GM12892 (cell line): ENCODE measurements around the gene DDRGK1.
"Not testable (repeated sequence)": the region's sequence is repeated elsewhere in the genome, so short reads cannot be mapped to it uniquely, and the experiment has no call there.

ENCODE experiments used
- DNase-seq: peaks from one replicate; pipeline ENCODE4 v3.0.0; 2011; ENCODE audit not compliant: insufficient read length
- FAIRE-seq: peaks from 2 replicates; lab custom pipeline; 2011; peaks lifted over from hg19 to GRCh38; lab: Jason Lieb, UNC
- POLR2A ChIP-seq: IDR thresholded peaks from 2 replicates; pipeline ENCODE4 v1.6.1; 2011; ENCODE audit warnings: low read depth, low read length, control low read depth
- POLR2AphosphoS5 ChIP-seq: IDR thresholded peaks from 2 replicates; pipeline ENCODE4 v1.6.1; 2011; ENCODE audit warnings: low read depth, low read length, control low read depth
- TAF1 ChIP-seq: IDR thresholded peaks from 2 replicates; pipeline ENCODE4 v1.6.1; 2011; ENCODE audit warnings: low read depth, mild to moderate bottlenecking, control low read depth, low read length, borderline replicate concordance

Gene DDRGK1

GRCh38 chr20:3223994-3224680, 19.7 kb upstream of the DDRGK1 start:
- FAIRE-seq (no peak), DNase-seq (no peak)
- TF ChIP-seq POLR2AphosphoS5 (no peak), TAF1 (no peak), POLR2A (no peak)

DNA sequence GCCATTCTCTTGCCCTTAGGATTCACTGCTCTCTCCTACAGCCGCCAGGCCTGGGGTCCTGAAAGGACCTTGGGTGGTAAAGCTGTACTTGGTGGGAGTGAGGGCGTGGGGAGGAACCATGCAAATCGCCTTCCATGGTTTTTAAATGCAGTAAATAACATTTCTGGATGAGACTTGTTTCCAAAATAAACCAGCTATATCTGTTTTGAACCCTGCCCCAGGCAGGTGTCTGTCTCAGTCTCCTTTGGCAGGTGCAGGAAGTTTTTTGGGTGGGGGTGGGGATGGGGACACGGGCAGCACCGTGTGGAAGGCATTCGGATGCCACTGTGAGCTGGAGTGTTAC, 19.1 kb upstream of the DDRGK1 start:
- DNase-seq = no peak
- TF ChIP-seq TAF1 (no peak), POLR2A (no peak), POLR2AphosphoS5 (no peak)
- FAIRE-seq = no peak

DNA sequence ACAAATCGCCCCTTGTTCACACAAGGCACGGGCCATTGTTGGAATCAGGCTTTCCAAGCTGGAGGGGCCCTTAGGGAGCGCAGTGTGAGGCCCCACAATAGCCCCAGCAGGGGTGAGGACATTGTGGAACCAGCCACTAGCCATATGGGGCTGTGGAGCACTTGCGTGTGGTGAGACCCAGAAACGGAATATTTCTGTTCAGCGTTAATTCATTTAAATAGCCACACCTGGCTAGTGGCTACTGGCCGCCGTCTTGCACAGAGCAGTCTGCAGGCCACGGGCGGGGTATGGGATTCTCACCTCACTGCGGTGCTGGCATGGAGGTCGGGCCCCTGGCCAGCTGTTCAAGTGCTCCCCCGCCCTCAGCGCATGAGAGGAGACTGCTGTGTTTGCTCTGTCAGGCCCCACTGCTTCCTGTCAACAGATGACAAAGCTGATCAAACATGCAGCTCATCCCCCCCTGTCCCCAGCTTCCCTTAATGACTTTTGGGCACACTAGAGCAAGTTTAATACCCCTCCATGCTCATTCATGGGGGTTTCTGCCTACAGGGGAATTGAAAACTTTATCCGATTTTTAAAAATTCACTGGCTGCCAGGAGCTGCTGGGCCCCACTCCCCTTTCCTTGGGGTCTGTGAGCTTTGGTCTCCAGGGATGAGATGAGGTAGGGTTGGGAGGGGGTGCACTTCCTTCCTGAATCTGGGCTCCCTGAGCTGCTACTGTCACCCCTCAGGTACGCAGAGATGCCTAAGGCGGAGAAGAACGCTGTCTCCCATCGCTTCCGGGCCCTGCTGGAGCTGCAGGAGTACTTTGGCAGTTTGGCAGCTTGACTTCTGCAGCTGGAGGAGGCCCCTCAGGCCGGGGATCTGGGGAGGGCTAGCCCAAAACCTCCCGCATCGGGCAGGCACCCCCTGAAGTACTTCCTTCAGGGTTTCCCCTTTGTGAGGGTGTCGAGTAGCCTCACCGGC, 18.4 kb upstream of the DDRGK1 start:
- FAIRE-seq = no peak
- DNase-seq = no peak
- TF ChIP-seq POLR2A (no peak), POLR2AphosphoS5 (no peak), TAF1 (no peak)

DNA sequence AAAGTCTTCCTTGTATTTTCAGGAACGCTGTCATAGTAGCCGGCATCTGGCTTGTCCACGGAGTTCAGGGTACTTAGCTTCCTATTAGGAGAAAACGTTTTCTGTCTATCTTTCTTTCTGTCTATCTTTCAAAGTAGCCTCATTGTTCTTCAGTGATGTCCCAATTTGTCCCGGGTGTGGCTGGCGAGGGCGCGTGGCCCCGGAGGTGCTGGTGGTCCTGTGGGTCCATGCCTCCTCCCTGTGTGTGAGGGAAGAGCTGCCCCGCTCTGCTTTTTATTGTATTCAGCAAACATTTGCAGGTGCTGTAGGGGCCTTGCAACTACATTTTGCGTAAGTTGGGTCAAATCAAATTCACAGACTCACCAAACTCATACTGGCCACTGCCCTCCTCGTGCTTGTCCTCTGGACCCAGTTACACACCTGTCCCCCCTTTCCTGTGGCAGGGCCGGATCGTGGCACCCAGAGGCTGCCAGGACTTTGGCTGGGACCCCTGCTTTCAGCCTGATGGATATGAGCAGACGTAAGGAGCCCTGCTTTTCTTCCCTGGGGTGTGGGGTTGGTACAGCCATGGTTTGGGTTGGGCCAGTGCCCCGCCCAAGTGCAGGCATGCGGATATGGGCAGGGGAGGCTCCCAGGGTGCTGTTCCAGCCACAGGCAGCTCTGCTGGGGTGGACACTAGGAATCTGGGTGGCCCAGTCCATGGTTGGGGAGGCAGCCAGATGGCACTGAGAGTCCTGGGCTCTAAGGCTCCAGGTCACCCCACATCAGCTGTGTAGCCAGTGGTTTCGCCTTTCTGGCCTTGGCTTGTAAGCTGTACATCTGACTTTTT, 17.1 kb upstream of the DDRGK1 start:
- DNase-seq = no peak
- no peak for FAIRE-seq
- TF ChIP-seq POLR2A (no peak), POLR2AphosphoS5 (no peak), TAF1 (no peak)

DNA sequence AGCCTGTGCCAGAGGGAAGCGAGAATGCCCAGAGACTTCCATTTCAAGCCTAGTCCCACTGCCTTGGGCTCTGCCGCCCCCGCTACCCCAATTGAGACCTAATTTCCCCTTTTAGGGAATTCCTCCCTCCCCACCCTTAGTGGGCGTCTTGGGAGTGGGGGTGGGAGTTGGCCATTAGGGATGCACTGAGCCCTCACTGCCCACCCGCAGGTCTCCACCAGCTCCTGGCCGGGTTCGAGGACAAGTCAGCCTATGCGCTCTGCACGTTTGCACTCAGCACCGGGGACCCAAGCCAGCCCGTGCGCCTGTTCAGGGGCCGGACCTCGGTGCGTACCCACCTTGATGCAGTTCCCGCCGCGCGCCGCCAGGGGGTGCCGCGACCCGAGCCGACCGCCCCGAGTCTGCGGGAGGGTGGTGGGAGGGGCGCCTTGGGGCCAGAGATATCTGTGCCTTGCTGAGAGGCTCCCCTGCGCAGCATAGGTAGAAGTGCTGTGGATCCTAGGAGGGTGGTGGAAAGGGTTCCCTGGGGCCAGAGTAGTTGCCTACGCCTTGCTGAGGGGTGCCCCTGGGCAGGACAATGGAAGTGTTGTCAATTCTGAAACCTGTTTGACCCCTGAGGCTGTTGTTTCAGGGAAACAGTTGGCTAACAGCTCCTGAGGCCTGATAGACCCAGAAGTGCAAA, 14.0 kb upstream of the DDRGK1 start:
- DNase-seq = peak; percentile 84
- peak; percentile 97 for FAIRE-seq
- TF ChIP-seq TAF1 (no peak), POLR2A (no peak), POLR2AphosphoS5 (no peak)

- DNase-seq, FAIRE-seq: not testable (repeated sequence)
Observed at GRCh38 chr20:3215359-3215917, 11.0 kb upstream of the DDRGK1 start.

DNA sequence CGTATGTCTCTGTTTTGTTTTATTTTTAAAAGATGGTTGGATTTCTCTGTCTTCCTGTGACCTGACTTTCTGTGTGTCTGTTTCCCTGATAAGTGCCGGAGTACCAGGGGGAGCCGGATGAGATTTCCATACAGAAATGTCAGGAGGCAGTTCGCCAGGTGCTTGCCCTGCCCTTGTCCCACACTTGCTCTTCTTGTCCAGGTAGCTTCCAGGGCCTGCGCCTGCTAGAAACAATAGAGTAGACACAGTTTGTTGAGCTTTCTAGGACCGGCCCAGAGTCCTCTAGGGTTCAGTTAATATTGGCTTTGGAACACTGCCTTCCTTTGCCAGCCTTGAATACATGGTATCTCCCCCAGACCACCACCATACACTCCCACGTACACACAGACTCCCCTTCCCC, 8.7 kb upstream of the DDRGK1 start:
- no peak for DNase-seq
- no peak for FAIRE-seq
- TF ChIP-seq TAF1 (no peak), POLR2AphosphoS5 (no peak), POLR2A (no peak)

GRCh38 chr20:3210346-3210745, 5.9 kb upstream of the DDRGK1 start:
- FAIRE-seq (no peak), DNase-seq (no peak)
- TF ChIP-seq POLR2AphosphoS5 (no peak), POLR2A (no peak), TAF1 (no peak)

- DNase-seq = no peak
- FAIRE-seq = no peak
- TF ChIP-seq TAF1 (no peak), POLR2AphosphoS5 (no peak), POLR2A (no peak)
Observed at GRCh38 chr20:3209946-3210317, 5.5 kb upstream of the DDRGK1 start.

DNA sequence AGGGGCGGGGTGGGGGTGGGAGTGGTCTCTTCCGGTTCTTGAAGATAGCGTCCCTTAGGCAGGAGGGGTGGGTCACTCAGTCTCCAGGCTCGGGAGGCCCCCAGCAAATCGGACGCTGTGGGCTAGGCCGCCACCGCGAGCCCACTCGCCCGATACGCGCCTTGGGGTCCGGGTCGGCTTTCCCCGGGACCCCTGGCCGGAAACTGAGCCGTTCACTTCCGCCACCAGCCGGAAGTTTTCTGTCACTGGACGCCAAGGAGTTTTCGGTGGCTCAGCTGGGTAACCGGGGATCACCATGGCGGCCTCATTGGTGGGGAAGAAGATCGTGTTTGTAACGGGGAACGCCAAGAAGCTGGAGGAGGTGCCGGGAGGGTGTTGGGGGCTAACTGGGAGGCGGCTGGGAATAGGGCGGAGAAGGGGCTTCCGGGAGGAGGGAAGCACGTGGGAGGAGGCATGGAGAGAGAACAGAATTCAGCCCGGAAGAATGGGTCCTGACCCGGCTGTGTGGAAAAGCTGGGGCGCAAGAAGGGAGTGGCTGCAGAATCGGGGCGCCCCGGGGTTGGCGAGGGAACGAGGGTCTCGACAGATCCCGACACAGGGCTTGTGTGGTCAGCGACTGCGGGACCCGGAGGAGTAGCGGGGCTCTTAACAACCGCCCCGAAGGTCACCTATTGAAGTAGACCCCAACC, 4.9 kb upstream of the DDRGK1 start, which contains the start of gene ITPA:
Gene ITPA, plus strand, starts transcription at position 242 of the 689 bp plus-strand sequence. Its CDS starts 54 bp downstream, at position 296.
- peak; percentile 79 for DNase-seq
- peak; percentile 57 for TF ChIP-seq POLR2AphosphoS5
- TF ChIP-seq TAF1 = peak; percentile 64; the same call in 1 of the 2 replicates
- TF ChIP-seq POLR2A = peak; percentile 73; the same call in 1 of the 2 replicates
- FAIRE-seq = peak; percentile 87
